T-helper 2 cell treated with Interferon-gamma antibody and Interleukin-4, amounts not matched to agents 100 ng/mL and 5 ng/mL, for 36 hours (primary cell): ENCODE results near the gene MTRF1. TPM values are rescaled to one million over a fixed set of nuclear protein-coding genes. Genes with fewer than 3 reads are reported as not detected.

ENCODE experiments used
- intact Hi-C: fragments of 100-400 bp; cut with micrococcal nuclease; formaldehyde crosslinking; loops from one replicate; pipeline ENCODE4 v1.15.1; 2023
- total RNA-seq: library from RNA; stranded (reverse); gene quantifications from 2 replicates; pipeline ENCODE4 v1.2.3, GENCODE V29; 2022

The MTRF1 gene, protein sequence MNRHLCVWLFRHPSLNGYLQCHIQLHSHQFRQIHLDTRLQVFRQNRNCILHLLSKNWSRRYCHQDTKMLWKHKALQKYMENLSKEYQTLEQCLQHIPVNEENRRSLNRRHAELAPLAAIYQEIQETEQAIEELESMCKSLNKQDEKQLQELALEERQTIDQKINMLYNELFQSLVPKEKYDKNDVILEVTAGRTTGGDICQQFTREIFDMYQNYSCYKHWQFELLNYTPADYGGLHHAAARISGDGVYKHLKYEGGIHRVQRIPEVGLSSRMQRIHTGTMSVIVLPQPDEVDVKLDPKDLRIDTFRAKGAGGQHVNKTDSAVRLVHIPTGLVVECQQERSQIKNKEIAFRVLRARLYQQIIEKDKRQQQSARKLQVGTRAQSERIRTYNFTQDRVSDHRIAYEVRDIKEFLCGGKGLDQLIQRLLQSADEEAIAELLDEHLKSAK
- 19.6 and 25.3 TPM in 2 replicates for total RNA-seq

- intact Hi-C loops: loop anchor here (1.0 to 10.0 kb wide), 7 partner anchors 48 to 1009 kb away; partner anchors contain the start of genes AKAP11, KBTBD6, KBTBD7 and MRPS31
Measured at GRCh38 chr13:41263261-41263971, at the start of gene MTRF1. TSS of gene MTRF1 (minus strand) at chr13:41263576. CDS start at chr13:41260907, 2,669 bp downstream.

DNA sequence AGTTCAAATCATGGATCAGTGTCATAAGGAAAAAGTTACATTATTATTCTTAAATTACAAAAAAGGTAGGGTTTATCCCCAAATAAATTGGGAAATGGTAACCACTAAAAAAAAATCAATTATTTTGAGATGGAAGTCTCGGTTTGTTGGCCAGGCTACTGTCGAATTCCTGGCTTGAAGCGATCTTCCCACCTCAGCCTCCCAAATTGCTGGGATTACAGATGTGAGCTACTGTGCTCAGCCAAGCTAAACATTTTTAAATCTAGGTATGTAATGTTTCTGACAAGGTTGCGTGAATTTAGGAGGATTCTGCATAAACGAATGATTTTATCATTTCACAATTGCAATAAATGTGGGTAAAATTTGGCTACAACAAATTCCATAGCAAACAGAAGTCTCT lies 49.7 kb upstream of the MTRF1 start:
- intact Hi-C loops: loop anchor here (5.0 to 10.0 kb wide), 4 partner anchors 44 to 732 kb away; partner anchors contain the start of genes DGKH, KBTBD6 and RGCC

DNA sequence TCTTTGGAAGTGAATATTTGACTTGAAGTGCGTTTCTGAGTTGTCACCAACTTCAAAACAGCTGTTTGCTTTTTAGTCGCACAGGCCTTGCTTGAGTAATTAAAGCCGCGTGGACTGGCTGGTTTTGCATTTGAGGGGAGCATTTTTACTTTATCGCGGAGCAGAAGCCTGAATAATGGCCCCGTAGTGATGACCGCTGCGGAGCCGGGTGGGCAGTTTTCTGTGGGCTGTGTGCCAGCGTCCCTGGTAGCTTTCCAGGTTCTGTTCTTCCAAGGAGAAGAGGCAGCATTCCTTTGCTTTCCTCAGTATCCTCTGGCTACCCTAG lies 48.8 kb upstream of the MTRF1 start:
- intact Hi-C loops: loop anchor here (5.0 to 10.0 kb wide), 4 partner anchors 45 to 733 kb away; partner anchors contain the start of genes DGKH, KBTBD6 and RGCC

DNA sequence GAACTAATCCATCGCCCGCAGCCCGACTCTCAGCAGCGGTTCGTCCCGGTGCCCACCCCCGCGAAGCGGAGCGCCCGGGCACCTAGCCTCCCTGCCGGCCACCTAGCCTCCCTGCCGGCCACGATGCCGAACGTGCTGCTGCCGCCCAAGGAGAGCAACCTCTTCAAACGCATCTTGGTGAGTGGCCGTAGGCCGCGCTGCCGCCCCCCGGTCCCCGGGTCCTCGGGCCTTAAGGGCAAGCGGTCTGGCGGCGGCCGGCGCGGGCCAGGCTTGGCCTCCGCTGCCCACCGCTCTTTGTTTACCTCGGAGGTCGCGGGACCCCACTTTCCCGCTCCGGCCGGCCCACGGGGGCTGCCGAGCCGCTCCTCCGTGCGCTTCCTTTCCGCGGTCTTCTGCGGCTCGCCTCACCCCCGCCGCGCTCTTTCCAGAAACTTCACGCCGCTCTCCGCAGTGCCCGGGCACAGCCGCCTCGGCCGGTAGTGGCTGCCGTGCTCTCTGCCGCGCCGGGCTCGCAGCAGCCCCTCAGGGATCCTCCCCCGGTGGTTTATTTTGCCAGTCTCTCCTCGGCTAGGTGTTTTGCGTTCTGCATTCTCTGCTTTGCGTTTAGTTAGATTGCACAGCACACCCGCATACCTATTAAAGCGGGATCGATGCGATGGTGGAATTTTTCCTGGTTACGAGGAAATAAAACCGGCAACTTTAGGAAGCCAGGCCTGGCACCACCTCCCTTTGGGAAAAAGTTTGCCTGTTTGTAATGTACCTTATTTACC lies 48.2 kb upstream of the MTRF1 start:
- intact Hi-C loops: loop anchor here (1.0 to 10.0 kb wide), 7 partner anchors 46 to 733 kb away; partner anchors contain the start of genes DGKH, KBTBD6, KBTBD7 and MTRF1

- intact Hi-C loops: loop anchor here (1.0 to 10.0 kb wide), 7 partner anchors 46 to 734 kb away; partner anchors contain the start of genes DGKH, KBTBD6, KBTBD7 and MTRF1
Measured at GRCh38 chr13:41310963-41311405, 47.6 kb upstream of the MTRF1 start, which contains the start of gene NAA16. TSS of gene NAA16 (plus strand) at chr13:41311267. CDS start at chr13:41311529, 262 bp downstream.

DNA sequence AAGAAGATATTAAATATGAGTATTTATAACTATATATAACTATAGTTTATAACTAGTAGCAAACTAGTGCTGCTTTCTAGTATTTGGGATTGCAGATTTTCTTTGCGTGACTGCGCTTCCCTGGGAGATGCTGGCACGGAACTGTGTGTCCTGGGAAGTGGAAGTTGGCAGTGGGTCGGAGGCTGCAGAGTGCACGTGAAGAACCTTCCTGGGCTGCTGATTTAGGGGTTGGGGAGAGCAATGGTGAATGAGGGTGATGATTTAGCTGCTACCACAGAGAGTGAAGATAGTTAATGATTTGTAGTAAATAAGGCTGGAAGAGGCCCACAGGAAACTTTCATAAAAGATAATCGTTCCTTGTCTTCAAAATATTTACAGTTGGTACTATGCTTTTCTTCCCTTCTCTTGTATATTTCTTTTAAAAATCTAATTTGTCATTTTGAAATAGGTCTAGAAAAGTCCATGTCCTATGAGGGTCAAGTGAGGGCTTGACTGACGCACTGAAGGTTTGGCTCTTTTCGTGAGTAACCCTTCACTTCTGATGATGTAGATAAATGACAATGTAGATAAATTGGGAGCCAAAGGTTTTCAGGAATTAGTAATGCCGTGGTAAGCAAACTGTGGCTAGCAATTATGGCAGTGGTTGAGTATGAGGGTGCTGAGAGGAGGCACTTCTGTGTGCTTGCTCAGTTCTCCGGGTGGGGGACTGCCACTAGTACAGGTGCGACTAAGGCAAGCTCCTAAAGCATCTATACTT lies 44.7 kb upstream of the MTRF1 start:
- intact Hi-C loops: no loop called here

- intact Hi-C loops: no loop called here
Measured at GRCh38 chr13:41306271-41307145, 43.1 kb upstream of the MTRF1 start.

DNA sequence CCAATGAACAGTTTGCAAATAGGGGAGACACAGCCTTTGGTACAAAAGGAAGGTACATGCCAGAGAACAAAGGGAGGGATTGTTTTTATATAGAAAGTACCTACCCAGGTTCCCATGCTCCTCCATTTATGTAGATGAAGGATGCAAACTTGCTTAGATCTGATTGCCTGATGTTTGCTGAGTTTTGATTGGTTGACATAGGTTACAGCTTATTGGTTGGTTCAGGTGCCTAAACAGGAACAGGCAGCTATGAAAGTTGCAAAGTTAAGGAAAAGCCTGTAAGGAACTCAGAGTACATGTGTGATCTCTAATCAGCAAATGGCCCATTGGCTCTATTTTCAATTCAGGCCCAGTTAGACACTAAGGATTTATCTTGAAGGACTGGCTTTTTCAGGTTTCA lies 41.2 kb upstream of the MTRF1 start:
- intact Hi-C loops: no loop called here

- intact Hi-C loops: no loop called here
Measured at GRCh38 chr13:41302743-41303142, 39.4 kb upstream of the MTRF1 start.

GRCh38 chr13:41299316-41300094 lies 36.1 kb upstream of the MTRF1 start:
- intact Hi-C loops: no loop called here

- intact Hi-C loops: no loop called here
Measured at GRCh38 chr13:41296879-41297646, 33.7 kb upstream of the MTRF1 start.

DNA sequence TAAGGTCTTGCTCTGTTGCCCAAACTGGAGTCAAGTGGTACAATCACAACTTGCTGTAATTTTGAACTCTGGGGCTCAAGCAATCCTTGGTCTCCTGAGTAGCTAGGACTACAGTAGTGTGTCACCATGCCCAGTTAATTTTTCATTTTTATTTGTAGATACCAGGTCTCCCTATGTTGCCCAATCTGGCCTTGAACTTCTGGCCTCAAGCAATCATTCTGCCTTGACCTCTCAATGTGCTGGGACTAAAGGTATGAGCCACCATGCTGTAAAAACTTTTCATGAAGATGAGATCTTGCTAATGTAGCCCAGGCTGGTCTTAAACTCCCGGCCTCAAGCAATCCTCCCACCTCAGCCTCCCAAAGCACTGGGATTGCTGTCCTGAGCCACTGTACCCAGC lies 32.6 kb upstream of the MTRF1 start:
- intact Hi-C loops: no loop called here

GRCh38 chr13:41294914-41295313 lies 31.5 kb upstream of the MTRF1 start:
- intact Hi-C loops: no loop called here

GRCh38 chr13:41293272-41293671 lies 29.9 kb upstream of the MTRF1 start:
- intact Hi-C loops: no loop called here

DNA sequence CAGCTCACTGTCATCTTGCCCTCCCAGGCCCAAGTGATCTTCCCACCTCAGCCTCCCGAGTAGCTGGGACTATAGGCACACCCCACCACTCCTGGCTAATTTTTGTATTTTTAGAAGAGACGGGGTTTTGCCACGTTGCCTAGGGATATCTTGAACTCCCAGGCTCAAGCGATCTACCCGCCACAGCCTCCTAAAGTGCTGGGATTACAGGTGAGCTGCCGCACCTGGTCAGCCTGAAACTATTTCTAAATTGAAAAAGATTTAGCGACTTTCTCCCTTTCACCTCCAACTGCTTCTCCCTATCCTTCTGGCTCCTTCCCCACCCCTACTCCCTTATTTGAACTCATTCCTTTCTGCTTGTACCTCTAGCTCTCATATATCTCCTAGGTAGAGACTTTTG lies 27.9 kb upstream of the MTRF1 start:
- intact Hi-C loops: no loop called here

GRCh38 chr13:41289463-41289881 lies 26.1 kb upstream of the MTRF1 start:
- intact Hi-C loops: no loop called here

- intact Hi-C loops: no loop called here
Measured at GRCh38 chr13:41286370-41286769, 23.0 kb upstream of the MTRF1 start.
